Stimulated activated CD4-positive, alpha-beta T cell treated with anti-CD3 and anti-CD28 coated beads, Interleukin-2, amount 100 ng/mL, for 48 hours (primary cell): ENCODE data around the gene STYK1.

Source experiments
- DNase-seq, 2 donors: peaks; one replicate each; pipeline ENCODE4 v3.0.0-alpha.2; 2020

STYK1 gene, protein sequence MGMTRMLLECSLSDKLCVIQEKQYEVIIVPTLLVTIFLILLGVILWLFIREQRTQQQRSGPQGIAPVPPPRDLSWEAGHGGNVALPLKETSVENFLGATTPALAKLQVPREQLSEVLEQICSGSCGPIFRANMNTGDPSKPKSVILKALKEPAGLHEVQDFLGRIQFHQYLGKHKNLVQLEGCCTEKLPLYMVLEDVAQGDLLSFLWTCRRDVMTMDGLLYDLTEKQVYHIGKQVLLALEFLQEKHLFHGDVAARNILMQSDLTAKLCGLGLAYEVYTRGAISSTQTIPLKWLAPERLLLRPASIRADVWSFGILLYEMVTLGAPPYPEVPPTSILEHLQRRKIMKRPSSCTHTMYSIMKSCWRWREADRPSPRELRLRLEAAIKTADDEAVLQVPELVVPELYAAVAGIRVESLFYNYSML

DNA sequence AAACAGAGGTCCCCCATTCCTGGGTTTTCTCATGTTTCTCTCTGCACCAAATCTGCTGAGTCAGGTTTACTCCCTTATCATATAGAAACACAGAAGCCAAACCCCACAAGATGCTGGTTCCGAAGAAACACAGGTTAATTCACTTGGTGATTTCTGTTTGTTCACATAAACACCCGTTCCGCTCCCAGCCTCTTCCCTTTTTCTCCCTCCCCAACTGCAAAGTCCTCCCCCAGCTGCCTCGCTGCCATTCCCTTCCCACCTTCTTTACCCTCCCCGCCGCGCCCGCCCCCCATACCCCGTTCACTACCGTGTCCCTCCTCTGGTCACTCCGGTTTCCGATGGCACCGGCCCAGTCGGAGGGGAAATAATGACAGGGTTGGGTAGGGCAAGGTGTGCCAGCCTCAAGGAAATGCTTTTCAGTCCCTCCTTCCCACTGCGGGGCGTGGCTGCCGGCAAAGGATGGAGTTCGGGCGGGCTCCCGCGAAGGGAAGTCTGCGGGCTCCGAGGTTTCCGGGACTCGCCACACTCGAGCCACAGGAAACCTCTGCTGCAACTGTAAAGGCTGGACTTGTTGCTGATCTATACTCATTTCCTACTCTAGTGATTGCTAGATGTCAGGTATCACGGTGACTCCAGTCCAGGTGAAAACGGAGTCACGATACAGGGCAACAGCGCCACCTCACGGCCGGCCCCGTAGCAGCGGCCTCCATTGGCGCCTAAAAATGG is at the start of gene STYK1:
Gene STYK1 (minus strand): TSS at position 394 of the 726 bp plus-strand sequence. CDS start 39,434 bp downstream, outside the sequence.
- DNase-seq: peak; percentile 65 to 72

DNA sequence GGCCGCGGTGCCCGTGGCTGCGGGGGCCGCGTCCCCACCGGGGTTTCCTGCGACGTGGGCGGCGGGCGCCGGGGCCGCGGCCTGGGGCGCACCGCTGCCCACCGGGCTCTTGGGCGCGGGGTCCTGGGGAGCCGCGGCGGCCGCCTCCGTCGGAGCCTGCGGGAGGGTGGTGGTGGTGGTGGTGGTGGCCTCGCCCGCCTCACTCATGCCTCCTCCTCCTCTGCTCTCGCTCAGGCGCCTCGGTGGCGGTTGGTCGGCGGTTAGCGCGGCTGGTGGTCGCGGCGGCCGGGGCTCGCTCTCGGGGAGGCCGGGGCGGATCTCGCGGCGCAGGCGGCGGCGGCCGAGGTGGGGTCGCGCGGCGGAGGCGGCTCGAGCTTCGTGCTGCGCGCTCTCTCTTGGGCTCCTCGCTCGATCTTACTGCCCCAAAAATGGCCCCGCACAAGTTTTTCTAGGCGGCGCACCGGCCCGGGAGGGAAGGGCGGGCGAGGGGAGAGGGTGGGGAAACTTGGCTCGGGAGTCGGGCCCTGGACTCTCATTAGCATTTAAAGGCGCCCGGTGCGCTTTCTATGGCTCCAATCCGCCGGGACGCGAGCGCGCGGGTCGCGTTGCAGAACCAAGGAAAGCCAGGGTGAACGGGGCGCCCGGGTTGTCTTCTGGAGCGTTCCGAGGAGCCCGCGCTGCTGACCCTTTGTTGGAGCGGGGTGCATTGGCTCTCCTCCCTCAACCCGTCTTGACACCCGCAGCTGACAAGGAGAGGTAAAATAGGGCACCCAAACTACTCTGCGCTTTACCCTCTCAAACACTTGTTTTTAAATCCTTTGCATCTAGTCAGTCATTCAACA is 49.3 kb upstream of the STYK1 start, which contains the start of gene YBX3:
Gene YBX3 (minus strand): TSS at position 419 of the 842 bp plus-strand sequence. CDS start 212 bp downstream, at position 207.
- peak; percentile 18 to 35 for DNase-seq

DNA sequence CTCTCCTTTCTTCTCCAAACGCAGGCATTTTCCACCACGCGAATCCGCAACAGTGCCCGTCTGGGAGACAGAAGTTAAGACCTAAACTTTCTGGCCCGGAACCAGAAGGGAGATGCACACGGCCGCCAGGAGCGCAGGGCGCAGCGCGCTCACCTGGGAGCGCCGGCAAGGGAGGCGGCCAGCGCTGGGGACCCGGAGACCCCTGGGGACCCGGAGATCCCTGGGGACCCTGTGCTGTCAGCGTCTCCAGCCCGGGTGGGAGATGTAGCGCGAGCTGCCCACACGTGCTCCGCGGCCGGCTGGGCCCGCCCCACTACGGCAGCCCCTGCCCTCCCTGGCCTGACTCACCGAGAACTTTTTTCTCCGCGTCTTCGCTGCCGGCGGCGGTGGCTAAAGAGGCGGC is 48.7 kb upstream of the STYK1 start:
- peak in 1 of 2 donors; percentile 39 for DNase-seq

DNA sequence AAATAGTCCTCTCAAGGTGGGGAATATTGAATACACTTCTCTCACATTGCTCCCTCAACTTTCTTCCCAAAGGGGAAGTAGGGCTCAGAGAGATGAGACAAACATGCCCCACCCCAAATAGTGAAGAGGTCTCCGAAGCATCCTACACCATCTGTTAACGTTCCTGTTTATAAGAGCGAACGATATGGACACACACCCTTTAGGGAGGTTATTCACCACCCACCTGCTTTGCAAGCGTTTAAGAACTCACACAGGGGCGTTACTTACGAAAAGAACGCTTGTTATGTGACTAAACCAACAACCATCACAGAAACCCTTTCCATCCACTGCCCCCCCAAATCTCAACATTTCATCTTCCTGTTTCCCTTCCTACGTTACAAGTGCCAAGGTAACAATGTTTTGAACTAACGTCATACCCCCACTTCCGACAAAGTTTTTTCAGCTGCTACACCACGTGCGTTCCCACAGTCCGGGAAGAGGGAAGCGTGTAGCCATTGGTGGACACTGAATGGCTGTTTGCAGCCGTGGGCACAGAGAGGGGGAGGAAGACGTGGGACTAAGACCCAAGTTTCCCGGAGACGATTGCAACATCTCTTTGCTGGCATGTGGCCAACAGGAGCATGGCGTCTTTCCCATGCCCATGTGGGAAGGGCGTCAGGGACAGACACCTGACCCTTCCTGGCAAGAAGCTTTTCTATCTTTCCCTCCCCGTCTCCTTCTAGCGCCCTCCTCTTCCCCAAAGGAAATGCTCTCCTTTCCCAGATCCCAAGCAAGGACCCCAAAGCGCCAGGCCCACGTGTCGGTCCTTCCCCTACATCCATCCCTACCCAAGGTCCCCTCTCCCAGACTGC is 48.0 kb upstream of the STYK1 start:
- DNase-seq: peak; percentile 26 to 38

DNA sequence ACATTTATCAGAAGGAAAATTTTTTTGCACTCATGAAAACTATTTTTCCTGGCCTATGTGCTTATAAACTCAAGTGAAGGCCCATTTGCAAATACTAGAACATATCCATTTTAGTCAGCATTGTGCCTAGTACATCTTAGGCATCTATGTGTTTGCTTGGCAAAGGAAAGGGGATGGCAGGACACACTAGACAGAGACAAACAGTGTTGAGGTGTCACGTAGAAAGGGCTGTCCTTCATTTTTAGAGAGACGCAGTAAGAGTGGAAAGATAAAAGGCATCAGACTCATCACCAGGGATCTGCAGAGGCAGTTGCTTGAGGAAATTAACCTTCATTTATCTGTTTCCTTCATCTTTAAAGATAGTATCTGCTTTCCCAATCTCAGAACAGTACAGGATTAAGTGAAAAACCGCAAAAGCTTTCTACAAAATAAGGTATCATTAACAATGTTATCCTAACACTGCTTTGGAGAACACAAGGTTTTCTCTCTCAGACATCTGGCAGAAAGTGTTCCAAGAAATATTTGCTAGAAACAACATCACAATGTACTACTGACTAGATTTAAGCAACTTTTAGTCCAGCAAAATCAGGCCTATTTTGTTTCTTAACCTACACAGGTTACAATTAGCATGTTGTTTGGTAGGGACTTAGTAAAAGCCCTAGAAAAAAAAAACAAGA is 47.3 kb upstream of the STYK1 start:
- no peak for DNase-seq

DNA sequence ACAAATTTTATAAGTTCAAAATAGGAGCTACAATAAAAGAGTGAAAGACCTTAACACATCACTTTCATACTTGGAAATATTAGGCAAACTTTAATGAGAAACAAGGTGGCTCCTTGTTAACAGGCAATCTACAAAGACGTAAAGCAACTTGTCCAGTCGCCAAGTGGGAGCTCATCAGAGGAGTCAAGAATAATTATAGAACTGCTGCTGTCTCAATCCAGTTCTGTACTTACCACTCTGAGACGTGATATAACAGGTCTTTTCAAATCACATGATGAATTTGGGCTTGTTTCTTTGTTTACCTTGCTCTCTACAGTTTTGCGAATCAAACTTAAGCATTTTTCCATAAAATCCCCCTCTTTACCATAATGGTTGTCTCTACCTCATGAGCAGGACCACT is 45.6 kb upstream of the STYK1 start:
- DNase-seq: no peak

DNA sequence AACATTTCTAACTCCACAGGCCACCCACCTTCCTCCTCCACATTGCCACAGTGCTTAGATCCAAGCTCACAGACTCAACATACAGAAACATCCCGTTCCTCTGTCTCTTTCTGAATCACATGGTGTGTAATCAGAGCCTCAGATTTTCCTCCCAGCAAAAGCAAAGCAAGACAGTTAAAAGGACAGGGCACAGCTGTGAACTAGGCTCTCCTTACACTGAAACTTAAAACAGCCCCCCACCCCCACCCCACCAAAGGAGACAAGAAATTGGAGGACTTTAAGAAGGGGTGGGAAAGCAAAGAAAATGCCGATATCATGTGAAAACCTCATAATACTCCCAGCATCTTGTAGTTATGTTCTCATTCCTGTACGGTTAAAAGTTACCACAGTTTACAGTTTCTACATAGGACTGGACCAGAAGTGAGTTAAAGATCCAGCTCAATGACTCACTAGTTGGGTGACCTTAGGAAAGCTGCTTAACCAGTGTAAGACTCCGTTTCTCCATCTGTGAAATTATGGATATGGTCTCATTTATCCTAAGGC is 44.5 kb upstream of the STYK1 start:
- no peak for DNase-seq

DNA sequence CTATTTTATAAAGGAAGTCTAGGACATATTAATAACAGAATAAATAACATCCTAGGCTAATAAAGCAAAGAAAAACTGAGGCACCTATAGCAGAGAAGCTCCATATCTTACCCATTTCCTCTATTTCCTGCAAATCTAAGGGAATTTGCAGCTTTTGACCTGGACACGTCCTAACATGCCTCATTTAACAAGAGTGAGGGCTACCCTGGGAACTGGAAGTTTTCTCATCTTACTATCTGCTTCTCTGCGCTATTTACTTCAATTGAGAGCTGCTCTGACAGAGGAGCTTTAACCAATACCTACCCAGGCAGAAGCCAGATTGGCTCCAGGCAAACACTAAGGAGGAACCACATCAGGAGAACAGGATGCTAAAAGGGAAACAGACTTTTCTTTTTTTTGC is 43.6 kb upstream of the STYK1 start:
- no peak for DNase-seq

DNA sequence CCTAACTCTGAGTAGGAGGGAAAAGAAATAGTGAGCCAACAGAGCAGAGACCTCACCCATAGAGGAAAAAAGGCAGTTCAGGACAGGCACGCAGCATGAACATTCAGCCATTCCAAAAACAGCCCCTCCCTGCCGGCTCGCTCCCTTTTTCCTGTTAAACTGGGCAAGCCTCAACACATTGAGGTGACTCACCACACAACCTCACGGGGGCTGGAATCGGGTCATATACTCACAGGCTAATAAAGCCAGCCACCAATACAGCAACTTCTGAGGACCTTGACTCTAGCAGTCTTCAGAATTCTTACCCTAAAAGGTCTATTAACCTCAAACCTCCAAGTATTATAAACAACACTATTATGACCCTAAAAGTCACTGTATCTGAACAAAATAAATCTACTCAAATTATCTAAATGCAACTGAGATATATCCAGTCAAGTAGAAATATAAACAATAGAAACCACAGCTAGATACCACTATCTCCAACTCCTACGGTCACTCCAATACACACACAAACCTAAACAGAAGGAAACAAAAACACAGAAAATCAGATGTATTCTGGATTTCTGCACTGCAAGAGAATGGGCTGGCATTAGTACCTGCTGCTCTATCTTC is 43.0 kb upstream of the STYK1 start:
- DNase-seq: no peak

DNA sequence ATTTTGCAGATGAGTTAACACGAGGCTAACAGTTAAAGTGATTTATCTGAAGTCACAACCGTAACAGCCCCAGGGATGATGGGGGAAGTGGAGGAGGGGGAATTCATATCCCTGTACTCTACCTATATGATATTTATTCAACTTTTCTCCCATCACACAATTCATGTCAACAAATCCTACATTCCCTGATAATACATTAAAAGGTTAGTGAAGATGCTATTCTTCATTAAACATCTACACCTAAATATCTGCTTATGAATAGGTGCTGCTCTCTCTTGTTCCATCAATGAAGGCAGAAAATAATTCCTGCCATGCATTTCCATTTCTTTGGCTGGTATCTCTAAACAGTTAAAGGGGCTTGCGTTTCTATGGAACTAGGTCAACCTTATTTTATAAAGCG is 42.4 kb upstream of the STYK1 start:
- no peak for DNase-seq

DNA sequence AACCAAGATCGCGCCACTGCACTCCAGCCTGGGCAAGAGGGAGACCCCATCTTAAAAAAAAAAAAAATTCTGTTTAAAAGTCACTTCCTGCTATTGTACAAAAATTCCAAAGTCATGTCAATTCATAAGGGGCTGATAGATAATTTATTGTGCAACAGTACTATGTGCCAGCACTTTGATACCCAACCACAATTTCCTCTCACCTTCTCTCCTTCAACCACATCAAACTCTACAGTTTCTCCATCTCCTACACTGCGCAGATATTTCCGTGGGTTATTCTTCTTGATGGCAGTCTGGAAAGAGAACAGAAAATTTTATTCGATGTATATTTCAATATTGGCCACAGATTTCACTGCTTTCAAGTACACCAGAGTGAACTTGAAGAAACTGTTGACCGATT is 41.6 kb upstream of the STYK1 start:
- no peak for DNase-seq

DNA sequence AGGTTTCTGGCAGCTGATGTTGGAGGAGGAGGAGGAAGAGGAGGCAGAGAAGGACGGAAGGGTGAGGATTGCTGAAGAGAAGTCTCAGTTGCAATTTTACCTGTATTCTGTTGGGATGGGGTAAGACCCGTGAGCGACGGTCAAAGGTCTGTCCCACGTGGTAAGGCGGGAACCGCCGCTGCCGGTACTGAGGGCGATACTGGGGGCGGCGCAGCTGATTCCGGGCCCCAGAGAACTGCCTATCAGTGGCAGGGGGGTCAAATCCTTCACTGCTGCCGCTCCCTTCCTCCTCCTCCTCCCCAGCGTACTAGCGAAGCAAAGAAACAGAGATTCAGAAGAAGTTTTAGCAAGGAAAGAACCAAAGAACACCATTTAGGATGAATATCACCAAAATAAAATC is 36.0 kb upstream of the STYK1 start:
- no peak for DNase-seq

DNA sequence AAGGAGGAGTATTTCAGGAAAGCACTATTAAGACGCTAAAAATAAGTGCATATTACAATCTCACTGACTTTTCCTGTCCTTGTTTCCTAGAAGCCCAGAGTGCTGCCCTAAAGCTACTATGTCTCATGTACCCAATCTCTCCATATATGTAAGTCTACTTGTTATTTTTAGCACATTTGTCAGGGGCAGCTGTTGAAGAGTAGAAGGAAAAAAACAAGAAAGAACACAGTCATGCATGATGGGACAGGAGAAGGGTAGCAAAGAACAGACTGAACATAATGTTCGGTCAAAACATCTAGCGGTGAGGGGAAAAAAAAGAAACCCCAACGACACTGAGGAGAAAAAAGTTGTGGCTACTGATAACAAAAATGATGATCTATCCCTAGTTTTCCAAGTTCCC is 35.0 kb upstream of the STYK1 start:
- DNase-seq: no peak

DNA sequence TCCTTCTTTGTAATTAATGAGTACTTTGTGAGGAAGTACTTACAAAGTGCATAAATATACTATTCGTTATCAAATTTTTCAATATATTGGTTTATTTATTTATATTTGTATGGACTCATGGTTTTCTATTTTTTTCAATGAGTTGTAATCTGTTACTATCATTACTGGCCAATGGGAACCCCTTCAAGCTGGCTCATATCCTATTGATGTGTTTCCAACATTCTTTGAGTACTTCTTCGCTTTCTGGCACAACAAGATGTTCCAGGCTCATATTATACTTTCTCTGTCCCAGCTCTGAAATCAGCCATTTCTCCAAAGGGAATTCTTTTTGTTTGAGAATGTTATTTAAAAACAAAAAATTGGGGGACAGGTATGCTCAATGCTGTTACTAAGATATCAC is 31.8 kb upstream of the STYK1 start:
- DNase-seq: no peak

DNA sequence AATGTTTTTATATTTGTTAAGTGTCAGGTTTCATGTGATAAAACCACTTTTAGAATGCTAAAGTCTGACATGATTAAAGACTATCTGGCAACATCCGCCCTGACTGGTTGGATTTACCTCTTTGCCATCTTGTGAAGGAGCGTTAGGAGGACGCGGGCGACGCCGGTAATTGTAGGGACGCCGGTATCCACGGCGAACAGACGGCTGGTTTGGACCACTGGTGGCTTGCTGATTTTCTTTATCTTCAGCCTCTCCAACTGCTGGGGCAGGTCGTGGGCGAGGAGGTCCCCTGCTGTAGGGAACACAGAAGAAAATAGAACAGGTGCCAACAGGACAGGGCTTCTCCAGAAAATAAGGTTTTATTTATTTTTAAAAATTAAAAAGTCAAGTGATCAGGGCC is 28.0 kb upstream of the STYK1 start:
- DNase-seq: no peak

DNA sequence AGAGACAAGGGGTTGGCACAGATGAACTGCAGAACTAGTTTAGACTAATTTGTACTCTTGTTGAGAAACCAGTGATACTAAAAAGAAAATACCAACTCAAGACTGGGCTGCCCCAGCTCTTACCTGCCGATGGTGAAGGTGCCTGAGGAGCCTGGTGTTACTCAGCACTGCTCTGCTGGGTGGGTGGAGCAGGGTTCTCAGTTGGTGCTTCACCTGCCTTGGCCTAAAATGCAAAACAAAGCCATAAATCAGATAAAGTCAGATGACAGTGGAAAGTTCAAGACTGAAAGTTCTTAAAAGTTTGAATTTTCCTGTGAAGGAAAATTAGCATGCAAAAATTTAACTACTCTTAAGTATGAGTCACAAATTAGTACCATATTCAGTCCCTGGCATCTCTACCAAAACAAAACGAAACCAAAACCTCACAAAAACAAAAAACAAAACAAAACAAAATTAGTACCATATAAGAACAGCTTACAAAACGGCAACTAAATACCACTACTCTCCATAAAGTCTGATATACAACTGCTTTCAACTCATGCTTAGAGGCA is 27.4 kb upstream of the STYK1 start:
- DNase-seq: peak; percentile 5 to 7

DNA sequence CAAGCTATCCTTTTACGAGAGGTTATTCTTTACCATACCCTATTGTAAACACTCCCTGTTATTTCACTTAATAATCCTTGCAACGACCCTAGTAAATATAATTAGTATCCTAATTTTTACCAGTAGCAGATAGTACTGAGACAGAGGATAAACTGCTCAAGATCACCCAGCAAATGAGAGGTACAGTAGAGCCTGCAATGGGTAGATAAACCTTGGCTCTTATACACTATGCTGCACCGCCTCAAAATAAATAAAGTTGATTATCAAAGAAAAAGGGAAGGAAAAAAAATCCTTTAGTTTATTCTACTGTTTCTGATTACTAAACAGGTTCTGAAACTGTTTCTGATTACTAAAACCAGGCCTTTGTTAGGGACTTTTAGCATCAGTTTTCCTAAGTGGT is 26.7 kb upstream of the STYK1 start:
- DNase-seq: no peak

DNA sequence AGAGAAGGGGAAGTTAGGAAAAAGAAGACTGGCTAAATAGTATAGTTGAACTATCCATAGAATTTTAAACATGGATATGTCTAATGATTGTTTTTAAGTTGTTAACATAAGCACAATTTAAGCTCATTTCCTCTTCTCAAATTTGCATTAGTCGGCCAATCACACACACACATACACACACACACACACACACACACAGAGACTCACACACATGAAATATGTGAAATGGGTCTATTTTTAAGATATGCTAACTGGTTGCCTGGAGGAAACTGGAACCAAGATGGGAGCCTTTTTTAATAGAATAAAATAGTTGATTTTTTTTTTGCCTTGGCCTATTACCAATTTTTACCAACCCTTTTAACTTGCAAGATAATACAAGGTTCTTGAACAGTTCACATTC is 24.0 kb upstream of the STYK1 start:
- no peak for DNase-seq

DNA sequence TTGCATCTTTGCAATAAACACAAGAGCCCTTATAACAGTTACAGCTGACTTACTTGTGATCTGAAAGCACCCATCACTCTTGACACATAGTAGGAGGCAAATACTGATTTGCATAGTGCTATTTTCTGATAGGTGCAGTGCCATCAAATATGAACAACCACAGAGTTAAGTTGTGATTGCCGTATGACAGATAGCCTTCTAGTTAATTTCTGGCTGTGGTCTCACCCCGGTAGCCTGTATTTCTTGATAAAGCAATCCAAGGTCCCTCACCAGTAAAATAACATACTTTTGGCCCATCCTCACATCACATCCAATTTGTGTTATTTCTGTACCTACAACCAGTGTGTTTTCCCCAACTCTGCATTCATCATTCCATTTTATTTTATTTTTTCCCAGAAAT is 23.3 kb upstream of the STYK1 start:
- DNase-seq: no peak

DNA sequence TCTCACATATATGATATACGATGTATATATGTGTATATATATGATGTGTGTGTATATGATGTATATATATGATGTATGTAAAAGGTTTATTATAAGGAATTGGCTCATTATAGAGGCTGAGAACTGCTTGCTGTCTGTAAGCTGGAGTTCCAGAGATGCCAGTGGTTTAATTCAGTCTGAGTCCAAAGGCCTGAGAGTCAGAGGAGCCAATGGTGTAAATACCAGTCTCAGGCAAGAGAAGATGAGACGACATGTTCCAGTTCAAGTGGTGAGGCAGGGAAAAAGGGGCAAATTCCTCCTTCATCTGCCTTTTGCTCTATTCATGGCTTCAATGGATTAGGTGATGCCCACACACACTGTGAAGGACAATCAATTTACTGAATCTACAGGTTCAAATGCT is 17.1 kb upstream of the STYK1 start:
- DNase-seq: no peak

DNA sequence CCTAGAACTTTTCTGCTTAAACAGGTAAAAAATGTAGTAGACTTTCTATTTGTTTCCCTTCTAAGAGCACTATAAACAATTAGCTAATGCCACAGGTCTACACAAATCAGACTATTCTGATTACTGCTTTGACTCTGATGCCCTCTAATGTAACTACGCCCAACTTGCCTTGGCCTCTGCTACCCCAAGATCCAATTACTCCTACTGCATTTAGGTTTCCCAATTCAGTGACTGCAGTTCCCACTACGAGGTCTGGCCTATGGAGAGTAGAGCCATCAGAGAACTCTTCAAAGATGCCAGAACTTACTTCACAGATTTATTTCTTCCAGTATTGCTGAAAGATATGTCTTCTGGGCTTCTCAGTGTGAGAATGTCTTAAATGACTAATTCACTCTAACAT is 15.3 kb upstream of the STYK1 start:
- DNase-seq: no peak
